Raji (cell line): ENCODE data around the gene SLC2A1.

Source experiments
- POLR2A ChIP-seq: IDR thresholded peaks from 2 replicates; pipeline ENCODE4 v1.6.1; 2011; ENCODE audit warnings: low read depth, low read length, control low read depth; ENCODE audit not compliant: insufficient read depth

SLC2A1 gene

GRCh38 chr1:42933610-42934491 is 24.8 kb downstream of the SLC2A1 start:
- no peak for TF ChIP-seq POLR2A

GRCh38 chr1:42933060-42933586 is 25.5 kb downstream of the SLC2A1 start:
- no peak for TF ChIP-seq POLR2A

- no peak; the same call in 1 of the 2 replicates for TF ChIP-seq POLR2A
These were observed 26.2 kb downstream of the SLC2A1 start for GRCh38 chr1:42932442-42932941.

- TF ChIP-seq POLR2A: no peak
These were observed 26.7 kb downstream of the SLC2A1 start for GRCh38 chr1:42931911-42932422.

GRCh38 chr1:42931108-42931539 is 27.5 kb downstream of the SLC2A1 start:
- TF ChIP-seq POLR2A: no peak

GRCh38 chr1:42930178-42931107 is 28.2 kb downstream of the SLC2A1 start:
- no peak for TF ChIP-seq POLR2A

- TF ChIP-seq POLR2A: no peak
These were observed 29.1 kb downstream of the SLC2A1 start for GRCh38 chr1:42929434-42930177.

GRCh38 chr1:42928859-42929258 is 29.8 kb downstream of the SLC2A1 start:
- no peak for TF ChIP-seq POLR2A

- no peak for TF ChIP-seq POLR2A
These were observed 30.7 kb downstream of the SLC2A1 start for GRCh38 chr1:42927920-42928505.

- no peak for TF ChIP-seq POLR2A
These were observed 31.3 kb downstream of the SLC2A1 start for GRCh38 chr1:42927274-42927841.

GRCh38 chr1:42926879-42927242 is 31.8 kb downstream of the SLC2A1 start:
- no peak for TF ChIP-seq POLR2A

- no peak for TF ChIP-seq POLR2A
These were observed 32.3 kb downstream of the SLC2A1 start for GRCh38 chr1:42926235-42926878.
